Stimulated activated CD4-positive, alpha-beta T cell treated with anti-CD3 and anti-CD28 coated beads, TNF-alpha, amount 100 ng/mL, for 1 hour (primary cell): ENCODE results near the gene CDK5RAP3.
A peak's percentile ranks its signal among the peaks of the same experiment; 100 is the strongest.
"Not testable (repeated sequence)": the region's sequence is repeated elsewhere in the genome, so short reads cannot be mapped to it uniquely, and the experiment has no call there.

Source experiments
- DNase-seq, 3 donors: peaks; one replicate each; pipeline ENCODE4 v3.0.0-alpha.2; 2020; ENCODE audit warnings: low read depth in 3 of 3, low spot score in 1 of 3

CDK5RAP3 gene

GRCh38 chr17:47996201-47996600 is 25.3 kb downstream of the CDK5RAP3 start:
- DNase-seq, result no peak

GRCh38 chr17:47997586-47997985 is 26.7 kb downstream of the CDK5RAP3 start:
- DNase-seq, result no peak

- DNase-seq, result no peak
Observed at GRCh38 chr17:47998044-47998443, 27.1 kb downstream of the CDK5RAP3 start.

DNA sequence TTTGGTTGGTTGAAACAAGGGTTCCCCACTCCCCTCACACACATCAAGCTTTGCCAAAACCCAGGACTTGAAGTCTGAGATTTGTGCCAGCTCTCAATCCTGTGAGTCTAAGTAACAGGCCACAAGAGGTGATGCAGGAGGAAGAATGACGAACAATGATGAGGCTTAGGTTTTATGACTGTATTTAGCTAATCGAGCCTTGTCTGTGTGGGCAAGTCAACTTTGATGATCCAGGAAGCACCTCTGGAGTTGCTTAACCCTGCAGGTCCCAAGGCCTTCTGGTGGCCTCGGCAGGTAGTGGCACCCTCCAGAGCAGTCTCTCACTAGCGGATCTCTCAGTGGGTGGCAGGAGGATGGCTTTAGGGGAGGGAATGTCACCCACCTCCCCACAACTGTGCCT is 28.7 kb downstream of the CDK5RAP3 start:
- no peak for DNase-seq

- no peak for DNase-seq
Observed at GRCh38 chr17:48001197-48001596, 30.3 kb downstream of the CDK5RAP3 start.

GRCh38 chr17:48001657-48002056 is 30.7 kb downstream of the CDK5RAP3 start:
- not testable (repeated sequence) for DNase-seq

DNA sequence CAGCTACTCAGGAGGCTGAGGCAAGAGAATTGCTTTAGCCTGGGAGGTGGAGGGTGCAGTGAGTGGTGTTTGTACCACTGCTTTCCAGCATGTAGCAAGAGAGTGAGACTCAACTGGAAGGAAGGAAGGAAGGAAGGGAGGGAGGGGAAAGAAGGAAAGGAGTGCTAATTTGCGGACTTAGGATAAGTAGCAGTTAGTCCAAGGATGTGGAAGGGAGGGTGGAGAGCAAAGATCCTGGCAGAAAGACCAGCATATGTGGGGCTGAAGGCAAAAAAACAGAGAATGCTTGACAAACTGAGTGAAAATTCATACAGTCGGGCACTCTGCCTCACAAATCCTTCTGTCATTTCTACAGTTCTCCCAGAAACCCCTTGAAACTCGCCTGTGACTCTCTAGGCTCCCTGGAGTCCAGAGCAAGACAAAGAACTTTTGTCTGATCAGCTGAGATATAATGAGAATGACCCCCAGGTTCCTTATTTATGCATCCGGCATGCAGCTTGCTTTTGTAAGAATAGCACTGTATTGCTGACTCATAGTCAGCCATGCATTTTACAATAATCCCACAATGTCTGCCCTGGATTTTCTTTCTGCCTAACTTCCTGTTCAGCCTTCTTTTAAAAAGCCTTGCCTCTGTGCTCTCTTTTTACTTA is 31.5 kb downstream of the CDK5RAP3 start:
- DNase-seq, result no peak

DNA sequence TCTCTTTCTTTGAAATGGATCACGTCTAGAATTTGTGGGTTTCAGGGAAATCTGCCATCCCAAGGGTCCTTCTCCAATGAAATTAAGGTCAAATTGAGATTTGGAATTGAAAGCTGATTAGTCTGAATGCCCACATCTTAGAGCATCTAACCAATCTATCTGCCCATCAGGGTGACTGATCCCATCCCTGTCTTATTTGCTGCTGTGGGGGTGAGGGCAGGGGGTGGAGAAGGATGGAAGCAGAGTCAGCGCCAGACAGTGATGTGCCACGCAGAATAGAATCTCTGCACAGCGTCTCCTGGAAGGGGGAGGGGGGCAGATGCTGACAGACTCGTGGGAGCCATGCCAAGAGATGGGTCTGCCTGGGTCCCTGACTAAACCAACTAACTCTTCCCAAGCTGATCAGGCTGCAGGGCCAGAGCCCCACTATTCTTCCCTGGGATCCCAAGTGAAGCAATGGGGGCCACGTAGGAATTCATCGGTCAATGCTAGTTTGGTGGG is 32.1 kb downstream of the CDK5RAP3 start:
- no peak for DNase-seq

DNA sequence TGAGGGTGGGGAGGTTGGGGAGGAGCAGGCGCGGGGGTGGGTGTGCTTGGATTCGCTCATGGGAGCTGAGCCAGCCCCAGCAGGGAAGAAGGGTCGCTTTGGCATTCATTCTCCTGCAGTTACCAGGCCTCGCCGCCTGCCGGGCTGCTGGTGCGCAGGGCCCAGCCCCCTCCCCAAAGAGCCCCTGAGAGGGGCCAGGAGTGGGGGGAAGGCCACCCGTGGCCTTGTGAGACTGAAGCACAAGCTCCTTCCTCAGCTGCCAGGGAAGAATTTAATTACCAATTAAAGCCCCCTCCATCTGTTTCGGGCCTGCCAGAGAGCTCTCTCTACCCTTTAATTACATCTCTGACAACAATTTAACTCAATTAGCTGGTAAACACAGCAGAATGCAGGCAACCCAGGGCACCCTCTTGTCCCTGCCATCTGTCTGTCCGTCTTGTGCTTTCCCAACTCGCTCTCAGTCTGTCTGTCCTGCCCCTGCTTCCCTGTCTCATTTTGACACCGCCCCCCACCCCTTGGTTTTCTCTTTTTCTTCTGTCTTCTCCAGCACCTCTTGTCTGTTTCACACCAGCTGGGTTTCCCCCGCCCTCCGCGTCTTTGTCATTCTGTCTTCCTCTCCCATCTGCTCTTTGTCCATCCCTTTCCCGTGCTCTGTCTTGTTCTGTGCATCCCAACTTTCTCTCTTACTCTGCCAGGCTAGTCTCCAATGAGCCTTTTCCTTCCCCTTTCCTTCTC is 32.7 kb downstream of the CDK5RAP3 start:
- DNase-seq, result no peak

GRCh38 chr17:48004983-48005382 is 34.1 kb downstream of the CDK5RAP3 start:
- DNase-seq, result no peak

- no peak for DNase-seq
Observed at GRCh38 chr17:48006936-48007709, 36.2 kb downstream of the CDK5RAP3 start.

DNA sequence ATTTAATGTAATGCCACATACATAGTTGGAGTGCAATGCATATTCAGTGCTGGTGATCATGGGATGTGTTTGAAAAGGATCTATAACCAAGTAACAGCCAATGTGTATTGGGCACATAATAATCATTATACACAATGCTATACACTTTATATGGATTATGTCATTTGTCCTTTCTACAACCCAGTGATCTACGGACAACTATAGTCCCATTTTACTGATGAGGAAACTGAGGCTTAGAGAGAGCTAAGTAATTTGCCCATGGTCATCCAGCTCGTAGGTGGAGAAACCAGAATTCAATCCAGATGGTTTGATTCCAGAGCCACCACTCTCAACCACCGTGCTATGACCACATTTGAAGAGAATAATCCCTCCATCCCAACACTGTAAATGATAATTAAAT is 39.3 kb downstream of the CDK5RAP3 start:
- no peak for DNase-seq

GRCh38 chr17:48011405-48012150 is 40.7 kb downstream of the CDK5RAP3 start:
- DNase-seq, result no peak

GRCh38 chr17:48012151-48012520 is 41.2 kb downstream of the CDK5RAP3 start:
- peak in 2 of 3 donors; percentile 25 to 40 for DNase-seq

DNA sequence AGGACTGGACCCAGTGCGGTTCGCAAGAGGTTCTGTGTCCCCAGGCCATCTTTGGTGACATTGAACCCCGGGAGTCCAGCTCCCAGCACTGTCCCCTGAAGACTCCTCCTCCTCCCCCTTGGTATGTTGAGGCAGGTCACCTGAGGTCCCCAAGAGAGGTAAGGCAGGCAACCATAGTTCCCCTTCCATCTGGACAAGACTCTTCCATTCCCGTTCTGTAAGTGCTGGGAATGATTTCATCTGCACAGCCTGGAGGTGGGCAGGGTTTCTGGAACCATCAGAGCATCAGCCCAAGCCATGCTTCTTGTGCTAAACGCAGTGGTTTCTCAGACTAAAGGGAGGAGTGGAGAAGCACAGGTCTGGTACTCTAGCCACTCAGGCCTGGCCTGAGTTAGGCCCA is 41.7 kb downstream of the CDK5RAP3 start:
- no peak for DNase-seq

GRCh38 chr17:48013876-48014594 is 43.1 kb downstream of the CDK5RAP3 start:
- no peak for DNase-seq

GRCh38 chr17:48014595-48015111 is 43.7 kb downstream of the CDK5RAP3 start:
- no peak for DNase-seq

DNA sequence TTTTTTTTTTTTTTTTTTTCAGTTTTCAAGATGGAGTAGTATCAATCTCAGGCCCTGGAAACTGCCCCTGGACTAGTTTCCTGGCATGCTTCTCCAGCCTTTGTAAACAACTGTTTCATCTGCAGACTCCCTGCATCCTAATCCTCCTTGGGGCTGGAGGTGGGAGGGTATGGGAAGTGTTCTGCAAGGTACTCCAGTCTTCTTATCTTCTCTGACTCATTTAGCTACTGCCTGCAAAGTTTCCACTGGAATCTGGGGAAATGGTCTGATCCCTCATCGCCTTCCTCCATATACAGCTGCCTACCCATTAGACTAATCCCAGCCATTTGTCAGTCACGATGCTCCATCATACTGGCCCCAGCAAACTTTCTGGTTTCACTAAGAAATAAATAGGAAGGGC is 45.2 kb downstream of the CDK5RAP3 start:
- no peak for DNase-seq

DNA sequence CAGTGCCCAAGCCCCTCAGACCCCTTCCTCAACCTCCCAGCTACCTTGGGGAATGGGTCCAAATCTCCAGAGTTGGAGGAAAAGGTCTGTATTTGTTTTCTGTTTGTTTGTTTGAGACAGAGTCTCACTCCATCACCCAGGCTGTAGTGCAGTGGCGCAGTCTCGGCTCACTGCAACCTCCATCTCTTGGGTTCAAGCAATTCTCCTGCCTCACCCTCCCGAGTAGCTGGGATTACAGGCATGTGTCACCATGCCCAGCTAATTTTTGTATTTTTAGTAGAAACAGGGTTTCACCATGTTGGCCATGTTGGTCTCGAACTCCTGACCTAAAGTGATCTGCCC is 46.9 kb downstream of the CDK5RAP3 start:
- DNase-seq, result not testable (repeated sequence)

DNA sequence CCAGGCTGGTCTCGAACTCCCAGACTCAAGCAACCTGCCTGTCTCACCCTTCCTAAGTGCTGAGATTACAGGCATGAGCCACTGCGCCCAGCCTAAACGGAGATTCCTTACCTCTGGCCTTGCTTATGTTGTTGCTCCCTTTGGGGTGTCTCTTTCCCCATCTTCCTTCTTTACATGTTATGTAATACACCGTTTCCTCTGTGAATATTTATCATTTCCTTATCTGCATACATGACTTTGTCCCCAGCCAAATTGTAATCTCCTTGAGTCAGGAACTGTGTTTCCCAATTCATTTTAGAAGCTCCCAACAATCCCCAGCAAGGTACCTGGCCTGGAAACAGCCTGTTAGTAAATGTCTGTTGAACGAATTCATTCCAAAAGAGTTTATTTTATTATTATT is 51.0 kb downstream of the CDK5RAP3 start:
- no peak for DNase-seq
